Measurements from ENCODE around the gene PPM1H.

PPM1H gene

DNA sequence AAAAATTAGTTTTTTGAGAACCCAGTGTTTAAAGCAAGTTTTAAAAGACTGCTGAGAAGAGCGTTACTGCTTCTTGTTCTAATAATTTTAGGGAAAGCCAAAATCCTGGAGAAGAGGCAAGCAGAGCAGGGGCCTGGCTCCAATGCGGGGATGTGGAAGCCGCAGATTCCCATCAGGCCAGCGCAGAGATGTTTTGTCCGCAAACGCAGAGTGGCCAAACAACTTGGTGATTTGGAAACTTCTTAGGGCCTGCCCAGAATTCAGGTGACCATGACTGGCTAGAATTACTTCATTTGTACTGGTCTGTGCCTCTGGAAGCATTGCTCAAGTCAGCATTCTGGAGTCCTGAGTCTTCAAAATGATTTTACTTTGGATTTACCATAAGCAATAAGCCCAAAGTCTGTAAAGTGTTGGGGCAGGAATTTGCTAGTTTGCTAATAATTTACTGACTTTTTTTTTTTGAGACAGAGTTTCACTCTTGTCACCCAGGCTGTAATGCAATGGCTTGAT, 208.4 kb downstream of the PPM1H start:
- no peak for DNase-seq

DNA sequence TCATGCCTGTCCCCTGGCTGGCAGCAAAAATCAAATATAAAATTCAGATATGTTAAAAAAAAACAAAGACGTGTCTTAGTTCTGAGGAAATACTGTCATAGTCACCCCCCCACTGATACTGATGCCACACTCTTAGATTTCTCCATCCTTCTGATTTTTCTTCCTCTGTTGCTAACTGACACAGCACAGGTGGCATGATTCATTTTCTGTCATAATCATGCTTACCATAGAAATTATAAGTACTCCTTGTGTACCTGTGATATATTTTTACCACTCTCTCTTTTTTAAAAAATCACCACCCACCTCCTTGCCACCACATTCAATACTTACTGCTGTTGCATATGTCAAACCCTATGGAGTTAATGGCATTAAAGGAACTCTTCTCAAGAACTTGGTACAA, 209.2 kb downstream of the PPM1H start:
- DNase-seq, result no peak

DNA sequence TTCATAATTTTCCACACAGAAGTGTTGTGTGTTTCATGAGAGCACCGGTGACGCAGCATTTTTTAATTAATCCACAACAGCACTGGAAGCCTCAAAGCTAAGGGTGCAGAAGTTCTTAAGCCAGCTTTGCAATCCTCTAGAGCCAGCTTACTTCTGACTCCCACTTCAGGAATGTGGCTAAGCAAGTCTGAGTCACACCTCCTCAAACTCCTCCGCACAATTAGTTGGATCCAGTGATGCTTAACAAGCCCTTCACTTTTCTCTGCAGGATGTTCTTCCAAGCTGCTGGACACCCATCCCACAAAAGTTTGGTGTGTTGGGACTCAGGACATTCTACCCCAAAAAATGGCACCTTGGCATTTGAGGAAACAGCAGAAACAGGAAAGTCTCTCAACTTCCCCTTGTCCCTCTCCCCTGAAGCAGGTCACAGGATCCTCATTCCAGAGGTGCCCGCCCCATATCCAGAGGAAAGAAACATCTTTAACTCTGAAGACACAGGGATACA, 210.0 kb downstream of the PPM1H start:
- DNase-seq, result no peak

DNA sequence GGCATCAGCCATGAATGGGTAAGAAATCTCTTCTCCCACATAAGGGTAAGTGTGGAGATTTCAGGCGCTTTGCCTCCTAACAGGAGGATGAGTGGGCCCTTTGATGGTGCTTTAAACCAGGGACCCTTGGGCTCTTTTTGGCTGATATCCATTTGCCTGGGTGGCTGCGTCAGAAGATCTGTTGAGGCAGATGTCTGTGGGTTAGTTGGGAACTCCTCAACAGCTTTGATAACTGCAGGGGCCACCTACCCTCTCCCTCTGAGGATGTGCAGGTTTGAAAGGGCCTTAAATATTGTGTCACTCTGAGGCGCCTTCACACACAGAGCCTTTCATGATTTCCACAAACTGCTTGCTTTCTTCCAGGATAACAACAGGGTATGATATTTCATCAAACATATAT, 210.7 kb downstream of the PPM1H start:
- DNase-seq, result no peak

DNA sequence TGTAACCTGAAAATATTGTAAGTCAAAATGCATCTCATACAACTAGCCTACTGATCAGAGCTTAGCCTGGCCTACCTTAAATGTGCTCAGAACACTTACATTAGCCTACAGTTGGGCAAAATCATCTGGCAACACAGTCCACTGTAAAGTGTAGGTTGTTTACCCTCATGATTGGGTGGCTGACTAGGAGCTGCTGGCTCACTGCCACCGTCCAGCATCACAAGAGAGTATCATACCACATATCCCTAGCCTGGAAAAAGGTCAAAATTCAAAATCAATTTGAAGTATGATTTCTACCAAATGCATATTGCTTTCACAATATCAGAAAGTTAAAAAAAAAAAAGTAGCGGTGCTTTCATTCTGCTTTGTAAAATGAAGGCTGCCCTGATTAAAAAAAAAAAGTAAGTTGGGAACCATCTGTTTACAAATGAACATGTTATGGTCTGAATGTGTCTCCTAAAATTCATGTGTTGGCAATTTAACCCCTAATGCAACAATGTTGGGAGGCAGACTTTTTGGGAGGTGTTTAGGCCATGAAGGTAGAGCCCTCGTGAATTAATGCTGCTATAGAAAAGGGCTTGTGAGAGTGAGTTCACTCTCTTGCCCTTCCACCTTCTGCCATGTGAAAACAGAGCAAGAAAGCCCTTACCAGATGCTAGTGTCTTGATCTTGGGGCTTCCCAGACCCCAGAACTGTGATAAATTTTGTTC, 211.8 kb downstream of the PPM1H start:
- DNase-seq, result no peak

DNA sequence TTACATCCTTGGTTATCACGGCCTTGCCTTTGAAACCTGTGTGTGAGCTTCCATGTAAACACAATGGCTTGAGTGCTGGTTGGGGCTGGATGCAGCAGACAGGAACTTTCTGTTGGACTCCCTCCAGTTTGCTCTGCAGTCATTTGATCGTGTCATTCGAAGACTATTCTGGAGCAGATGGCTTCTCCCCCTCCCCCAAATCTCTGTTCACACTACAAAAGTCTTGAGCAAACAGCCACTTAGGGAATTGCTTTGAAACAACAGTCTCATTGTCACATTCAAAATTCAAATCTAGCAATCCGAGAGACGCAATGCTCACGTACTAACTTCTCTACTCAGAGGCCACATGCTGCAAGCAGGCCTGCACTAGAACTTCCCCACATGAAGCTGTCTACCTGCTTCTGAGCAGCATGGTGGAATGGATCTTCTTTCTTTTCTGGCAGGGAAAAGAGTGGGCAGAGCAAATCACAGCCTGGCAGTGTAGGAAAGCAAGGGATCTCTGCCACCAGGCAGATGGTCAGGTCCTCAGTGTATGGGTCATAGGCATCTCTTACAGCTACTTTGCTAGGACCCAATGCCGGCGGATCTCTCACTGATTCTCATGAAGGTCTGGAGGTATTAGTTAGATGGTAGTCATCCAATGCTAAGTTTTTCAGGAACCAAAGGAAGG, 214.2 kb downstream of the PPM1H start:
- DNase-seq, result no peak

DNA sequence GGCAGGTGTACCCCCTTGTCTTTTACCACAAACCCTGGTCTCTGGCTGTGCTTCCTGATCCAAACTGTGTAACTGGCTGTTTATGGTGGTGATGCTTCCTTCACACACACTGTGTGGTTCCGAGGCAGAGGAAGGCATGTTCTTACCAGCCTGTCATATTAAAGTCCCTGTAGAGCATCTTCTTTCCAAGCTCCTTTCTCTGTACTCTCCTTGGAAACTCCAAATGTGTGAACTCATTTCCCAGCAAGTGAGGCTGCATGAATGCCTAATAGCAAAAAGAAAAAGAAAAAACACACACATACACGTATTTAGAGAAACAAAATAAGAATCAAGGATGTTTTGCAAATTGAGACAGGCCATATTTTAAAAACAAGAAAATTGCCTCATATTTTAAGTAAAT, 214.9 kb downstream of the PPM1H start:
- DNase-seq, result no peak

DNA sequence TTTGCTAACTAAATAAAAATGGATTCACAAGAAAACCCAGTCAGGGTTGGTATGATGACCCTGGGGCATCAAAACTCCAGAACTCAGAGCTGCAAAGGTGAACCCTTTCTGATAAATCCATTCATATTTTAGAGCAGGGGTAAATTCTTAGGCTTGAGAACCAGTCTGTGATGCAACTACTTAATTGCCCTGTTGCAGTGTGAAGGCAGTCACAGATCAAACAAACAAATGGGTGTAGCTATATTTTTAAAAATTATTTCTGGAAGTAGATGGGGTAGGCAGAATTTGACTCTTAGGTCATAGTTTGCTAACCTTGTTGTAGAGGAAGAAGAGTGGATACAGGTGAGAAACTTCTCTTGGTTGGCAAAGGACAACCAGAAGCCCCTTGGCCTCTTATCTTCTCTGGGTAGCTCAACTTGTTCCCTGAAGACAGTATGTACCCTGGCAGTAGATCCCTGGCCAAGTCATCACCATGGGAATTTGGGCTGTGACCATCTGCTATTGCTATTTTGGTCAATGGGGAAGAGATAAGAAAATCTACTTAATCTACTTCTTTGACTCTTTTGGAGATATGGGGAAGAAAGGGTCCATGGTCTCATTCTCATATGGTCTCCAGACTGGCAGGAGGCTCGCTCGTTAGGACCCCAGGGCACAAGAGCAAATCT, 216.1 kb downstream of the PPM1H start:
- DNase-seq, result no peak

DNA sequence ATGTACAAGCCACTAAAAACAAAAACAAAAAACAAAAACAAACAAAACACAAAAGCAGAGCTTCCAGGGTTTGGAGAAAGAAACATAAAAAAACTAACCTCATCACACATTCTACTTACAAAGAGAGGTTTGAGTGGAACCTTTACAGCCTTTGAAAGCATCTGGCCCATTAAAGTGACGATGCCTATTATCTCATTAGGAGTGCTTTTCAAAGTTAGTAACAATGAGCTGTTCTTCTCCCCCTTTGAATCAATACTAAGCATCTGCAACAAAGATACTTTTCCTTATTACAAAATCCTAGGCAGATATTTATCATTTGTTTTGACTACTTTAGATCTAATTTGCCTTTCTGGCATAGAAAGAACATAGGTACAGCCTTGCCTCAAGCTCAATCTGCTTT, 217.3 kb downstream of the PPM1H start:
- no peak for DNase-seq

DNA sequence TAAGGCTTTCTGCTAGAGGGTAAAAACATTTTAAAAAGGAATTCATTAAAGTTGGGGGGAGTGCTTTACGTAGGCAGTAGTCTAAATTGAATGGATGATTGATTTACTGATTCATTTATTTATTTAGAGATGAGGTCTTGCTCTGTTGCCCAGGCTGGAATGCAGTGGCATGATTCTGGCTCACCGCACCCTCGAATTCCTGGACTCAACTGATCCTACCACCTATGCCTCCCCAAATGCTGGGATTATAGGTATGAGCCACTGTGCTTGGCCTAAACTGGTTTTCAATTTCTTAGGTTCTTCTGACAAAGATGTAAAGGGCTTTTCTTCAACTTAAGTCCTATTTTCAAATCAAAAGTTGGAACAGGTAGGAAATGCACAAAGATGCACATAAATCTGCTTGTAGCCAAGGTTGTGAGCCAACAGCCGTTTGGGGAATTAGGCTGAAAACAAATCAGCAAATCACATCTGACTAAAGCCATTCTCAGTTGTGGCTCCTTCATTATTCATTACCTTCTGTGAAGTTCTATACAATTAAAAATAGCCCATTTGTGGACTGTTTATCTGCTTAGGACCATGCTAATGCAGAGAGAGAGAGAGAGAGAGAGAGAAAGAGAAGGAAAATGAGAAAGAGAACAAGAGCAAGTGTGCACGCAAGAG, 218.0 kb downstream of the PPM1H start:
- DNase-seq, result no peak

DNA sequence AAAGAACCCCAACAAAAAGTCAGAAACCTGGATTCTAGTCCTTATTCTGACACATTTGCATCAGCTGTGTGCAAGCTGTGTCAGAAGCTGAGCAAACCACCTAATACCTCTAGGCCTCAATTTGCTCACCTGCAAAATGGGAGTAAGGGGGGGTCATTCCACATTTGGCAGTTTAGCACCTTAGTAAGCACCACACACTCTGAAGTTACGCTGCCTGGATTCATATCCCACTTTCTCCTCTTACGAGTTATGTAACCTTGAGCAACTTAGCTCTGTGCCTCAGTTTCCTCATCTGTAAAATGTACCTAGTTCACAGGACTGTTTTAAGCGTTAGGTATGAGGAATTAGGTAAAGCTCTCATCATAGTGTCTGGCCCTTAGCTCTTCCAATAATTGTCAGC, 218.9 kb downstream of the PPM1H start:
- DNase-seq, result no peak

DNA sequence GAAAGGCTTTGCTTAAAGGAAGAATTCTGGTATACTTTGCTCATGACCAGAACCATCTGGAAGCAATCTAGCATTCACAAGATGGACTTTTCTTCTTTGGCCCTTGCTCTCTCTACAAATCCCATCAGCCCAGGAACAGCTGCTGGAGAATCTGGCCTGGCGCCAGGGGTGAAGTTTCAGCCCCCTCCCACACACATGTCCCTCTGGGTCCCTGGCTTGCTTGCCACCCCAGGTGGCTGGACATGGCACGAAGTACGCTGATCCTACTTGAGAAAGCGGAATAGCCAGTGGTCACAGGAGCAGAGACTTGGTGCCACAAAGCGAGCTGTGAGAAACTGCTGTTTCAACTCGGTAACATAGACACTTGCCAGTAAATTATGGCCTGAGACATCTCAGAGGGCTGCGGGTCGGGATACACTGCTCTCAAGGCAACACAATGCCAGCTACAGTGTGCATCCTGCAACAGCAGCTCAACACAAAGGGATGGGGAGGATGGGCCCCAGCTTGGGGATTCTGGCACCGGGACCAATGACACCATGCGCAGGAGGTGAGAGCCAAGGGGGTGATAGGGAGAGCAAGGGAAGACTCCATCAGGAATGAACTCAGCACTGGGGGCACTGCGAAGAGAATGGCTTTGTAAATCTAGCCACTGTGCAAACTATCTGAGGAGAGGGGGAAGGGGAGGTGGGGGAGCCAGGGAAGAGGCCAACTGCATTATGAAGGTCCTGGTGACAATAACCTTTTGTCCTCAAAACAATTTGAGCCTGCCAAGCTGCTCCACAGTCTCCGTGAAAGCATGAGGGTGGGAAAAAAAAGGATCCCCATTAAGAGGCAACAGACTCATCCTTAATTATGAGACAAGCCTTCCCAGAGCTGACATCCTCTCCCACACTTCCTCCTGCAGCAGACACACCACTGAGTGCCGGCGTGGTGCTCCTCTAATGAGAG, 219.9 kb downstream of the PPM1H start:
- no peak for DNase-seq

DNA sequence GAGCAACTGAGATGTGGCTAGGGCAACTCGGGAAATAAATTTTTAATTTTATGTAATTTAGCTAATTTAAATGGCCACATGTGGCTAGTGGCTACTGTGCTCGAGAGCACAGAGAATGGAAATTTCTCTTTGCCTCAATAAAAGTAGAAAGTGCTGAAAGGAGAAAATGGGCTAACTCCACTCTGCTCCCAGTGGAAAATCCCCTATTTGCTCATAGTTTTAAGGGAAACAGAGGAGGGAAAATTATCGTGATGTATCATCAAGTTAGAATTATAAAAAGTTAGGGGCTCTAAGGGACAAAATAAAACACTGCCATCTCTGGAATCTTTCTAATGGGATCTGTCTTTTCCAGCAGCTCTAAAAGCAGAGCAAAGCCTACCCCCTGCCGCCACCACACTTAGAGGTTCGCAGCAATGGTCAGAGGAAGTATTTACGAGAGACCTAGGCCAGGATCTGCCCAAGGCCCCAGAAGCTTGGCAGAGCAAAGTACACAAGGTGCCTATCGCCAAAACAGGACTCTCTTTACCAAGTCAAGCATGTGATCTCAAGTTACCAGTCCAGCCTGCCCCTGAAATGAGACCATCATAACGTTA, 220.7 kb downstream of the PPM1H start:
- DNase-seq, result no peak

DNA sequence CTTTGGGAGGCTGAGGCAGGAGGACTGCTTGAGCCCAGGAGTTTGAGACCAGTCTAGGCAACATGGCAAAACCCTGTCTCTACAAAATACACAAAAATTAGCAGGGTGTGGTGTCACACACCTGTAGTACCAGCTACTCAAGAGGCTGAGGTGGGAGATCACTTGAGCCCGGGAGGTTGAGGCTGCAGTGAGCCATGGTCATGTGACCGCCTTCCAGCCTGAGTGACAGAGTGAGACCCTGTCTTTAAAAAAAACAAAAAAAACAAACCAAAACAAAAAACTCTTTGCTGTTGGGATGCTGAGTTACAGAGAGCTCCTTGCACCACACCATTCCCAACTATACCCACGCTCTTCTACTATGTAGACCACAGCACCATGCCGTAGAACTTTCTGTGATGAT, 221.2 kb downstream of the PPM1H start:
- DNase-seq, result no peak

DNA sequence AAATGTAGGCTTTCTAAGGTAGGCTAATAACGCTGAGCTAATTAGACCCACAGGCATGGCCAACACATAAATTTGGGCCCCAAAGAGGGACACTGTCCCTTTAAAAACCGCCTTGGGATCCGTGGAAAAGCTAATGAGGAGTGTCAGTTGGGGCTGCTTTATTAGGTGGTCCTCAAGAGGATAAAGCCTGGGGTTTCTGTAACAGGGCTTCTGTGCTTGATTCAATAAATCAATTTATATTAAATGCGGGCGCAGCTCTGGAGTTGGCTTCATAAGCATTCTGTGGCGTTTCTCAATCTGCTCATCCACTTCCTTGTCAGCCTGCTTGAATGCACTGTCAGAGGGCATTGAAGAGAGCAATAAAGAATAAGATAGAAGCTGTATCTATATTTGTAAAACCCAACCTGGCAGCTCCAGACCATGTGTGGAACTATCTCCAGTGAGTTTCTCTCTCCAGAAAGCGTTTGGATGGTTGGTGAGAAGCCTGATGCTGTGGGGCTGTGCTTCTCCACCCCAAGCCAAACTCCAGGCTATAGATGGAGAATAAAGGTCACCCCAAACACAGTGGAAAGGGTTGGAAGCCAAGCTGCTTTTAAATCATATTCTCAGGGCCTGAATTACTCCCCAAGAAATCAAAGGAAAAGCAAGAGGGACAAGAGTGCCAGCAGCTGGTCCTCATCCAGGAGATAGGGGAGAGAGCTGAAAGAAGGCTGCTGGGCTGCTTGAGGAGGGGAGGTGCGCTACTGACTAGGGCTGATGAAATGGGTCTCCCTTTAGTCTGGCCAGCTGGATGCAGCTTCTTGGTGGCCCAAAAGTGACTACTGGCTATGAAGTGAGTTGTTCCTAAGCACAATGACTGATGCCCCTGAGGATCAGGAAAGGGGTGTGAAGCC, 222.0 kb downstream of the PPM1H start:
- DNase-seq, result no peak

DNA sequence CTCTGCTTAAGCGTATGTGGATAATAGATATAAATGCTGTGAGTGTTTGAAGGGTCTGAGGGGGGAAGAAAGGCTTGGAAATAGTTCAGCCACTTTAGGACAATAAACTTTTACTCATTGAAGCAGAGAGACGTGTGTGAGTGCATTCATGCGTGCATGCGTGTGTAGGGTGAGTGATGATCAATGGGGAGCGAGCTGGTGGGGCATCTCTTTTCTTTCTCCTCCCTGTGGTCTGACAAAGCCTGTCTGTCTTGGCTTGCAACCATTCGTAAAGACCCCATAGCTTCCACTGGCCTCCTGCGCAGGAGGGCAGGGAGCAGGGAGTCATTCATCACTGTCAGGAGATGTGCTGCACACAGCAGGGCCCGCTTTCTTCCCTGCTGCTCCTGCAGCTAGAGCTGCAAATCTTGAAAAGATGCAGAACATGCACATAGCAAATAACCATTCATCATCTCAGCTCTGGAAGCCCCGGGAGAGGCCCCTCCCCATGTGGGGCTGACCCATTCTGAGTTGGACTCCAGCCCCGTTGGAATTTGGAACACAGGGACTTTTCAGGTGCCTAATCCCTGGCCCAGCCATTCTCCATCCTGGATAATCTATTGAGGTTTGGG, 223.2 kb downstream of the PPM1H start:
- DNase-seq, result no peak

DNA sequence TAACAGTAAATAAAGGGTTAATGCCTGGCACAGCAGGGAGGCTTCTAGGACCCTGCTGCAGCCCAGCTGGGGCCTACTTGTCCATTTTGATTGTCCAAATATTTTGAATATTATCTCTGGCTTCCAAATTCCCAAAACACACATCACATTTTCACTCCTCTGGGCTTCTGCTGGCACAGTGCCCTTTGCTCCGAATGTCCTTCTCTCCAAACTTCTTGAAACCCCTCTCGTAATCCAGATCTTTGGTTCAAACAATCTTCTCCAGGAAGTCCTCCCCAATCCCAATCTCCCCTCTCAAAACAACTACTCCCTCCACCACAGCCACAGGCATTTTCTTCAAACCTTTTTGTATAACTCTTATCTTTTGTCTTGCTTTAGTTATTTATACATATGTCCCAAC, 225.6 kb downstream of the PPM1H start:
- DNase-seq, result no peak

DNA sequence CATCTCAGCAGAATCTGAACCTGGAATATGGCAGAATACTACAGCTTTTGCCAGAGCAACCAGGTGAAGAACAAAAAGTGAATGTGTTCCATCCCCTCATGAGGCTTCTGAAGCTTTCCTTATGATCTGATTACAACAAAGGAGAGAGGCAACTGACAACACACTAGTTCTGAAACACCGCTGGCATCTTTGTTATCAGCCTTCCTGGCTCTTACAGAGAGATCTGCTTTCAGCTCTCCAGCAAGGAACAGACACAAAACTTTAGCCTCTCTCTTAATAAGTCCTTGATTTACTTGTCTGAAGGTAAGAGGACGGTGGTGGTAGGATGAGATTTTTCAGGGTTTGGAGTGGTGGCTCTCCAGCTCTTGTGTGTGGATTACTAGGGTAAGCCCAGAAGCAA, 227.0 kb downstream of the PPM1H start:
- no peak for DNase-seq

DNA sequence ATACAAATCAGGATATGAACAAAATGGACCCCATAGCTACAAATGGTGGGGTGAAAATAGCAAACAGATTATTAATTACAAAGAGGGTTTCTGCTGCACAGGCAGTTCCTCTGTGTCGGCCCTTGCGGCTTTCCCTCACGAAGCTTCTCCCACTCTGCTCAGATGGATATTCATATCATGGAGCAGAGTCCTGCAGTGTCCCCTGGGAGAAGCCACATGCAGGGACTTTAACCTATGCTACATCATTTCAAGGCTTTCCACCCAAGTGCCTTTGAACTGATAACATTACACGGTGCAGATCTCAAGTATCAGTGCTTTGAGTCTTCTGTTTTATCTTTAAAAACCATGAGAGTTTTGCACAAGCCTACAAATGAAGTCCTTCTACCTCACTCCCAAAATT, 229.1 kb downstream of the PPM1H start:
- no peak for DNase-seq

DNA sequence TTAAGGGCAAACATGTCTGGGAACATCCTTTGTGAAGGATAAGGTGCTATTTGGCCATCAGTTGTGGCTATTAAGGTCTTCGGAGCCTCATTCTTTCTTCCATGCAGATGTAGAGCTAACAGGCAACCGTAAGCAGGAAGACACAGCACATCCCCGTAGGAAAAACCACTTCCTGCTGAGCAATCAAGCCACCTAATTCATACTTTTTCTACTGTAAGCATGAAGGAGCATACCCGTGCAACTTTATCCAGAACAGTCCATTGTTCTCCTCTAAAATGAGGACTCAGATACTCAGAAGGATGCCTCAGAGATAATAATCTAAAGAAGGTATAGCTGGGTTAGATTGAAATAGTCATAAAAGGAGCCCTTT, 232.0 kb downstream of the PPM1H start:
- DNase-seq, result no peak

Measured in activated gamma-delta T cell treated with Interleukin-2 at 50 U/mL for 16 hours (primary cell).